Neural progenitor cell (in vitro differentiated cells): Measurements from ENCODE around the gene DNAI4.

Experiments
- CTCF ChIP-seq: fragments of 200-600 bp; sonication (generic); IDR thresholded peaks from 2 replicates; pipeline ENCODE4 v1.5.1; 2017; ENCODE audit warnings: antibody characterized with exemption, mild to moderate bottlenecking
- EZH2 ChIP-seq: fragments of 200-600 bp; sonication (generic); IDR thresholded peaks from 2 replicates; pipeline ENCODE4 v1.6.1; 2017; ENCODE audit warnings: antibody characterized with exemption, mild to moderate bottlenecking, moderate library complexity
- EZH2phosphoT487 ChIP-seq: fragments of 200-600 bp; sonication (generic); IDR thresholded peaks from 2 replicates; pipeline ENCODE4 v1.6.1; 2017; ENCODE audit warnings: antibody characterized with exemption

GRCh38 chr1:66850989-66851388 is 73.7 kb downstream of the DNAI4 start:
- TF ChIP-seq CTCF (no peak), EZH2 (no peak), EZH2phosphoT487 (no peak)
